ENCODE results near the gene HMGCL.

Gene HMGCL

GRCh38 chr1:23772854-23773242 lies 52.4 kb downstream of the HMGCL start:
- no peak for DNase-seq

GRCh38 chr1:23772049-23772853 lies 53.0 kb downstream of the HMGCL start:
- DNase-seq: no peak

GRCh38 chr1:23768733-23769132 lies 56.5 kb downstream of the HMGCL start:
- DNase-seq: no peak

GRCh38 chr1:23763041-23763577 lies 62.1 kb downstream of the HMGCL start:
- no peak for DNase-seq

GRCh38 chr1:23759277-23759676 lies 66.0 kb downstream of the HMGCL start:
- no peak for DNase-seq

DNA sequence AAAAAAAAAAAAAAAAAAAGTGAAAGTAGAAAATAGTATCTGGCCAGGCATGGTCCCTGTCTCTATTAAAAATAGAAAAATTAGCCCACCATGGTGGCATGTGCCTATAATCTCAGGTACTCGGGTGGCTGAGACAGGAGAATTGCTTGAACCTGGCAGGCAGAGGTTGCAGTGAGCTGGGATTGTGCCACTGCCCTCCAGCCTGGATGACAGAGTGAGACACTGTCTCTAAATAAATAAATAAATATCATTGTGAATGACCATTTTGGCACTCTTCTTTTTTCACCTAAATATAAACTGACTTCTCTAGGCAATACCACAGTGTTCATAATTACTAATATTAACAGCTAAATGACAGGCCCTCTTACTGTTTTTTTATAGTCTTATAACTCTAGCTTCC lies 67.4 kb downstream of the HMGCL start:
- DNase-seq: no peak

DNA sequence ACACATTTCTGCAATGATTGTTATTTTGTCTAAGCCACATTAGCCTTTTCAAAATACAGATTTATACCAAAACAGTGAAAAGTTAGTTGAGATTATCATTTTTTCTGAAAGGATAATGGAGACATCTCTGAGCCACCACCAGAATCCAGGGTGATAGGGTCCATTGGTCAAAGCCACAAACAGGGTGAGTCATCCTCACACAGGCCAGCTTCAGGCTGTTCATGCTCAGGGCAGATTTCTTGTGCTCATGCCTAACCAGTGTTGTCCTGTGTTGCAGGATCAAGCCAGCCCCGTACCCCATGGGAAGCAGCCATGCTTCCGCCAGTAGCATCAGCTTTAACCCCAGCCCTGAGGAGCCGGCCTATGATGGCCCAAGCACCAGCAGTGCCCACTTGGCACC lies 68.6 kb downstream of the HMGCL start:
- DNase-seq: no peak

DNA sequence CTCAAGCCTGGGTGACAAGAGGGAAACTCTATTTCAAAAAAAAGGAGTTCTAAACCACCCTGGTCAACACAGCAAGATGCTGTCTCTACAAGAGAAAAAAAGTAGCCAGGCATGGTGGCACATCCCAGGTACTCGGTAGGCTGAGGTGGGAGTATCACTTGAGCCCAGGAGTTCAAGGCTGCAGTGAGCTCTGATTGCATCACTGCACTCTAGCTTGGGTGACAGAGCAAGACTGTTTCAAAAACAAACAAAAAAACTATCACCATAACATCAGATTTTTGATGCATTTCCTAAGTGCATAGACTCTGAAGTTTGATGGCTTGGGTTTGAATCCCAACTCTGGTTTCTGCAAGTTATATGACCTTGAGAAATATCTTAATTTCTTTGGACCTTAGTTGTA lies 72.3 kb downstream of the HMGCL start:
- DNase-seq: no peak
